PFSK-1 (cell line): ENCODE results near the gene DCAF15.

ENCODE experiments used
- FOXP2 ChIP-seq: optimal IDR thresholded peaks from 2 replicates; pipeline ENCODE3; 2011; ENCODE audit warnings: borderline replicate concordance, control low read depth, inconsistent platforms; ENCODE audit not compliant: insufficient read depth; ENCODE audit errors: extremely low read length, extremely low read depth
- POLR2AphosphoS5 ChIP-seq: IDR thresholded peaks from 2 replicates; pipeline ENCODE4 v1.6.1; 2012; ENCODE audit warnings: low read depth, mild to moderate bottlenecking, control low read depth, low read length, moderate library complexity
- SIN3A ChIP-seq: IDR thresholded peaks from 2 replicates; pipeline ENCODE4 v1.6.1; 2012; ENCODE audit warnings: mild to moderate bottlenecking, low read length, moderate library complexity, borderline replicate concordance; ENCODE audit not compliant: insufficient read depth
- TAF1 ChIP-seq: IDR thresholded peaks from 2 replicates; pipeline ENCODE4 v1.6.1; 2012; ENCODE audit warnings: low read length, control low read depth, borderline replicate concordance; ENCODE audit not compliant: insufficient read depth
- TF ChIP-seq, protein P1 (sequence below), 2 experiments: IDR thresholded peaks; 2 replicates each; pipeline versions ENCODE4 v1.6.1 to v1.8.0; 2011 to 2012; ENCODE audit warnings: low read depth in 2 of 2, low read length in 2 of 2, control low read depth in 1 of 2, inconsistent platforms in 1 of 2, mild to moderate bottlenecking in 1 of 2, moderate library complexity in 1 of 2; ENCODE audit not compliant: insufficient read depth in 1 of 2

DNA sequence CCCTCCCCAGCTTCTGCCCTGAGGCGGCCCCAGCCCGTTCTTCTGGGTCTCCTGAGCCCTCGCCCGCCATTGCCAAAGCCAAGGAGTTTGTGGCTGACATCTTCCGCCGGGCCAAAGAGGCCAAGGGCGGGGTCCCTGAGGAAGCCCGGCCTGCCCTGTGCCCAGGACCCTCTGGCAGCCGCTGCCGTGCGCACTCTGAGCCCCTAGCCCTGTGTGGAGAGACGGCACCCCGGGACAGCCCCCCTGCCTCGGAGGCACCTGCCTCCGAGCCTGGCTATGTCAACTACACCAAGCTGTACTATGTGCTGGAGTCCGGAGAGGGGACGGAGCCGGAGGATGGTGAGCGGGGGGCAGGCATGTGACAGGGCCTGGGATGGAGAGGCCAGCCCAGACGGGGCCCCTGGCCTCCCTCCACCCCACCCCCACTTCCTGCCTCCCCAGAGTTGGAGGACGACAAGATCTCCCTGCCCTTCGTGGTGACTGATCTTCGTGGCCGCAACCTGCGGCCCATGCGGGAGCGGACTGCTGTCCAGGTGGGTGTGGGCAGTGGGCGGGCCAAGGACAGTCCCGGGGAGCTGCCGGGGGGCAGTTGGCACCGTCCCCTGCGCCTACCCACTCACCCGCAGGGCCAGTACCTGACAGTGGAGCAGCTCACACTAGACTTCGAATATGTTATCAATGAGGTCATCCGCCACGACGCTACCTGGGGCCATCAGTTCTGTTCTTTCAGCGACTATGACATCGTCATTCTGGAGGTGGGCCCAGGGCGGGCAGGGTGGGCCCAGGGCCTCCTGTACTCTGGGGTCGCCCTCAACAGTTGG lies 7.0 kb downstream of the DCAF15 start:
- TF ChIP-seq, protein P1, sequence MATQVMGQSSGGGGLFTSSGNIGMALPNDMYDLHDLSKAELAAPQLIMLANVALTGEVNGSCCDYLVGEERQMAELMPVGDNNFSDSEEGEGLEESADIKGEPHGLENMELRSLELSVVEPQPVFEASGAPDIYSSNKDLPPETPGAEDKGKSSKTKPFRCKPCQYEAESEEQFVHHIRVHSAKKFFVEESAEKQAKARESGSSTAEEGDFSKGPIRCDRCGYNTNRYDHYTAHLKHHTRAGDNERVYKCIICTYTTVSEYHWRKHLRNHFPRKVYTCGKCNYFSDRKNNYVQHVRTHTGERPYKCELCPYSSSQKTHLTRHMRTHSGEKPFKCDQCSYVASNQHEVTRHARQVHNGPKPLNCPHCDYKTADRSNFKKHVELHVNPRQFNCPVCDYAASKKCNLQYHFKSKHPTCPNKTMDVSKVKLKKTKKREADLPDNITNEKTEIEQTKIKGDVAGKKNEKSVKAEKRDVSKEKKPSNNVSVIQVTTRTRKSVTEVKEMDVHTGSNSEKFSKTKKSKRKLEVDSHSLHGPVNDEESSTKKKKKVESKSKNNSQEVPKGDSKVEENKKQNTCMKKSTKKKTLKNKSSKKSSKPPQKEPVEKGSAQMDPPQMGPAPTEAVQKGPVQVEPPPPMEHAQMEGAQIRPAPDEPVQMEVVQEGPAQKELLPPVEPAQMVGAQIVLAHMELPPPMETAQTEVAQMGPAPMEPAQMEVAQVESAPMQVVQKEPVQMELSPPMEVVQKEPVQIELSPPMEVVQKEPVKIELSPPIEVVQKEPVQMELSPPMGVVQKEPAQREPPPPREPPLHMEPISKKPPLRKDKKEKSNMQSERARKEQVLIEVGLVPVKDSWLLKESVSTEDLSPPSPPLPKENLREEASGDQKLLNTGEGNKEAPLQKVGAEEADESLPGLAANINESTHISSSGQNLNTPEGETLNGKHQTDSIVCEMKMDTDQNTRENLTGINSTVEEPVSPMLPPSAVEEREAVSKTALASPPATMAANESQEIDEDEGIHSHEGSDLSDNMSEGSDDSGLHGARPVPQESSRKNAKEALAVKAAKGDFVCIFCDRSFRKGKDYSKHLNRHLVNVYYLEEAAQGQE (IDR thresholded peaks at IDR 0.05; ENCODE audit: insufficient read depth in 1 of 2, low read depth in 2 of 2, low read length in 2 of 2): no peak
- TF ChIP-seq POLR2AphosphoS5 (no peak), TAF1 (no peak), SIN3A (no peak), FOXP2 (no peak)
